Measurements from ENCODE around the gene PKP2. TPM values are rescaled to one million over a fixed set of nuclear protein-coding genes. Genes with fewer than 3 reads are reported as not detected.

PKP2 gene
- total and polyA plus RNA-seq, 2 of the 8 experiments (the other 6 are each of a cell fraction or from before 2014, with no cell fraction given): 9.6 to 44.8 TPM

DNA sequence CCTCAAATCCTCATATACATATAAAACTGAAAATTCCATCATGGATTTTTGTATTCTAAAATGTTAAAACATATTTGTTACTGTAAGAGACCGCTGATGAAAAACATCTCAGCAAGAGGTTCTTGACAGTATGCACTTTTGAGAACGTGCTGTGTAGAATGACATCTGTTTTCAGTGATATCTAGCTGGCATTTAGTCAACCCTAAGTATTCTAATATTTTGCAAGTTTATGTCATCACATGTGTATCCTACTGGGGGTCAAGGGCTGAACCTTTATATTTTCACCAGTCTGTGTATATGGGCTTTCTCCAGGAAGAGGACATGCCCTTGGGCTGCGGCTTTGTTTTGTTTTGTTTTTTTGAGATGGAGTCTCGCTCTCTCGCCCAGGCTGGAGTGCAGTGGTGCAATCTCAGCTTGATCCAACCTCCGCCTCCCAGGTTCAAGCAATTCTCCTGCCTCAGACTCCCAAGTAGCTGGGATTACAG is 118.8 kb downstream of the PKP2 start:
- H3K4ac ChIP-seq (replicated peaks; ENCODE audit: insufficient read length, low read depth, low read length): no peak overlapping the region
- H3K9ac ChIP-seq (replicated peaks in 1 of 4; ENCODE audit: extremely low read depth in 1 of 4, low read depth in 3 of 4, low read length in 3 of 4): no peak overlapping the region
- WGBS, 2 experiments (ENCODE audit: extremely low coverage in 1 of 2, insufficient coverage in 1 of 2, insufficient read length in 1 of 2, insufficient replicate concordance in 2 of 2, low coverage in 1 of 2, low lambda C conversion rate in 2 of 2, missing lambda C conversion rate in 1 of 2): 93% methylated on average over 6 of the region's 6 CpGs; no CpG with 5 or more reads in 1 of the 2 experiments
- no peak overlapping the region for H3K23ac ChIP-seq (ENCODE audit: insufficient read length)
- no peak overlapping the region for H2AFZ ChIP-seq (ENCODE audit: low read length)
- no peaks in the 10 kb centered on the region for H3K27me3 ChIP-seq (replicated peaks in 1 of 4; ENCODE audit: control insufficient read depth in 3 of 4, extremely low read depth in 1 of 4, insufficient read depth in 3 of 4, low read length in 3 of 4)
- no peak overlapping the region for H3K4me3 ChIP-seq (ENCODE audit: extremely low read depth in 1 of 4, insufficient read depth in 2 of 4, low read depth in 3 of 4, low read length in 4 of 4)
- ChIA-PET CTCF (ENCODE audit: partially characterized antibody) (interaction anchor here (0.9 to 2.1 kb wide), 4 partner anchors 11 to 143 kb away, joined by 3 to 8 read pairs (median 6); partner anchors contain the start of gene YARS2), POLR2A (ENCODE audit: partially characterized antibody) (interaction anchor here (1.5 kb wide), 1 partner anchor 10 kb away, joined by 3 read pairs; no protein-coding TSS in a partner anchor)
- H3K79me1 ChIP-seq (ENCODE audit: low read depth, low read length): no peaks in the 10 kb centered on the region
- H2BK5ac ChIP-seq (ENCODE audit: low read depth, low read length): no peak overlapping the region
- no peaks in the 10 kb centered on the region for H4K20me1 ChIP-seq (replicated peaks in 1 of 2; ENCODE audit: control insufficient read depth in 1 of 2, insufficient read depth in 2 of 2, low read length in 2 of 2)
- no peaks in the 10 kb centered on the region for H3K4me1 ChIP-seq (replicated peaks in 1 of 4; ENCODE audit: control insufficient read depth in 3 of 4, insufficient read depth in 4 of 4, low read length in 3 of 4)
- no peak overlapping the region for H3K18ac ChIP-seq (ENCODE audit: extremely low read depth, low read length)
- no peak overlapping the region for H3K14ac ChIP-seq (ENCODE audit: insufficient read length)
- H4K8ac ChIP-seq (ENCODE audit: extremely low read depth, insufficient read depth, low read length): no peak overlapping the region
- H2BK20ac ChIP-seq (ENCODE audit: low read length): no peak overlapping the region
- H2AK5ac ChIP-seq (ENCODE audit: low read depth, low read length): no peak overlapping the region
- no peaks in the 10 kb centered on the region for H3K9me3 ChIP-seq (ENCODE audit: insufficient read depth in 2 of 2, low read depth in 1 of 2, low read length in 1 of 2)
- no peak overlapping the region for H3K27ac ChIP-seq (ENCODE audit: low read depth, low read length)
- no peak for FAIRE-seq
- no peaks in the 10 kb centered on the region for H3K36me3 ChIP-seq (ENCODE audit: control insufficient read depth in 2 of 4, insufficient read depth in 4 of 4, low read length in 3 of 4)
- DNase-seq (ENCODE audit: low read depth in 1 of 2, low spot score in 2 of 2): no peak
- H3K79me2 ChIP-seq (ENCODE audit: control insufficient read depth in 1 of 2, insufficient read depth in 2 of 2, low read length in 2 of 2): no peaks in the 10 kb centered on the region
- H3K56ac ChIP-seq (replicated peaks; ENCODE audit: insufficient read length, low read depth, low read length): no peak overlapping the region
- H2BK120ac ChIP-seq (replicated peaks; ENCODE audit: low read depth, low read length): no peak overlapping the region
- no peak overlapping the region for H2BK12ac ChIP-seq (ENCODE audit: low read depth, low read length)
- no peak overlapping the region for H2BK15ac ChIP-seq (ENCODE audit: low read length)
- no peak overlapping the region for H4K91ac ChIP-seq (replicated peaks; ENCODE audit: insufficient read length, low read length)
- no peak overlapping the region for H3K4me2 ChIP-seq (ENCODE audit: insufficient read depth in 1 of 2, low read depth in 2 of 2, low read length in 2 of 2)
- no peak overlapping the region for H4K5ac ChIP-seq (ENCODE audit: insufficient read length, low read depth, low read length)
- no peaks in the 10 kb centered on the region for H3K23me2 ChIP-seq (ENCODE audit: low read depth, low read length)
- TF ChIP-seq GABPA (IDR thresholded peaks at IDR 0.05; ENCODE audit: borderline replicate concordance, insufficient read depth, low read length): no peak
- TF ChIP-seq, protein P1, sequence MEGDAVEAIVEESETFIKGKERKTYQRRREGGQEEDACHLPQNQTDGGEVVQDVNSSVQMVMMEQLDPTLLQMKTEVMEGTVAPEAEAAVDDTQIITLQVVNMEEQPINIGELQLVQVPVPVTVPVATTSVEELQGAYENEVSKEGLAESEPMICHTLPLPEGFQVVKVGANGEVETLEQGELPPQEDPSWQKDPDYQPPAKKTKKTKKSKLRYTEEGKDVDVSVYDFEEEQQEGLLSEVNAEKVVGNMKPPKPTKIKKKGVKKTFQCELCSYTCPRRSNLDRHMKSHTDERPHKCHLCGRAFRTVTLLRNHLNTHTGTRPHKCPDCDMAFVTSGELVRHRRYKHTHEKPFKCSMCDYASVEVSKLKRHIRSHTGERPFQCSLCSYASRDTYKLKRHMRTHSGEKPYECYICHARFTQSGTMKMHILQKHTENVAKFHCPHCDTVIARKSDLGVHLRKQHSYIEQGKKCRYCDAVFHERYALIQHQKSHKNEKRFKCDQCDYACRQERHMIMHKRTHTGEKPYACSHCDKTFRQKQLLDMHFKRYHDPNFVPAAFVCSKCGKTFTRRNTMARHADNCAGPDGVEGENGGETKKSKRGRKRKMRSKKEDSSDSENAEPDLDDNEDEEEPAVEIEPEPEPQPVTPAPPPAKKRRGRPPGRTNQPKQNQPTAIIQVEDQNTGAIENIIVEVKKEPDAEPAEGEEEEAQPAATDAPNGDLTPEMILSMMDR (IDR thresholded peaks at IDR 0.05; ENCODE audit: control extremely low read depth in 1 of 3, insufficient read depth in 1 of 3, low read depth in 1 of 3, low read length in 3 of 3): no peak
- TF ChIP-seq CHD1 (IDR thresholded peaks at IDR 0.05; ENCODE audit: low read depth, low read length): no peak
- no peak for TF ChIP-seq SRF (IDR thresholded peaks at IDR 0.05; ENCODE audit: low read depth, low read length)
- no peak for TF ChIP-seq CBX8 (IDR thresholded peaks at IDR 0.05; ENCODE audit: borderline replicate concordance, low read depth, low read length)
- no peak for TF ChIP-seq RFX5 (IDR thresholded peaks at IDR 0.05; ENCODE audit: borderline replicate concordance, low read depth, low read length)
- no peak for TF ChIP-seq EZH2 (IDR thresholded peaks at IDR 0.05; ENCODE audit: low read depth, low read length, severe bottlenecking)
- no peak for TF ChIP-seq BCL11A (IDR thresholded peaks at IDR 0.05; ENCODE audit: low read depth in 2 of 2, low read length in 2 of 2)
- TF ChIP-seq KDM4A (IDR thresholded peaks at IDR 0.05; ENCODE audit: low read depth, low read length, severe bottlenecking): no peak
- TF ChIP-seq SIN3A (conservative IDR thresholded peaks at IDR 0.05 in 1 of 2, IDR thresholded peaks at IDR 0.05 in 1 of 2; ENCODE audit: low read depth in 1 of 2, low read length in 2 of 2): no peak
- TF ChIP-seq POLR2AphosphoS5 (IDR thresholded peaks at IDR 0.05; ENCODE audit: low read depth, low read length): no peak
